Smooth muscle cell (in vitro differentiated cells): ENCODE results near the gene HEATR9. TPM values are rescaled to one million over a fixed set of nuclear protein-coding genes. Genes with fewer than 3 reads are reported as not detected.

ENCODE experiments used
- DNase-seq: peaks from one replicate; lab custom pipeline; 2025; ENCODE audit not compliant: unreplicated experiment; lab: John Stamatoyannopoulos, UW
- H2AFZ ChIP-seq: fragments of 200-600 bp; sonication (generic); 2 replicates; pipeline ENCODE4 v1.6.0; 2016; ENCODE audit warnings: antibody characterized with exemption, low read depth, mild to moderate bottlenecking
- H3F3A ChIP-seq: fragments of 200-600 bp; sonication (generic); 2 replicates; pipeline ENCODE4 v1.6.0; 2017; ENCODE audit warnings: antibody characterized with exemption, low read depth
- H3K27ac ChIP-seq: fragments of 200-600 bp; sonication (generic); 2 replicates; pipeline ENCODE4 v1.5.1; 2016; ENCODE audit warnings: low read depth, mild to moderate bottlenecking
- H3K27me3 ChIP-seq: fragments of 200-600 bp; sonication (generic); 2 replicates; pipeline ENCODE4 v1.6.1; 2016; ENCODE audit warnings: low read depth, mild to moderate bottlenecking
- H3K36me3 ChIP-seq: fragments of 200-600 bp; sonication (generic); 2 replicates; pipeline ENCODE4 v1.5.1; 2016; ENCODE audit warnings: low read depth
- H3K4me1 ChIP-seq: fragments of 200-600 bp; sonication (generic); 2 replicates; pipeline ENCODE4 v1.5.1; 2016; ENCODE audit warnings: low read depth
- H3K4me2 ChIP-seq: fragments of 200-600 bp; sonication (generic); 2 replicates; pipeline ENCODE4 v1.6.0; 2016; ENCODE audit warnings: mild to moderate bottlenecking
- H3K4me3 ChIP-seq: fragments of 200-600 bp; sonication (generic); 2 replicates; pipeline ENCODE4 v1.5.1; 2016; ENCODE audit warnings: mild to moderate bottlenecking
- H3K79me2 ChIP-seq: fragments of 200-600 bp; sonication (generic); 2 replicates; pipeline ENCODE4 v1.6.0; 2016; ENCODE audit warnings: low read depth, mild to moderate bottlenecking
- H3K9ac ChIP-seq: fragments of 200-600 bp; sonication (generic); 2 replicates; pipeline ENCODE4 v1.6.0; 2016; ENCODE audit warnings: low read depth
- H3K9me3 ChIP-seq: fragments of 200-600 bp; sonication (generic); replicated peaks from 2 replicates; pipeline ENCODE4 v1.5.1; 2016; ENCODE audit warnings: low read depth
- H4K20me1 ChIP-seq: fragments of 200-600 bp; sonication (generic); 2 replicates; pipeline ENCODE4 v1.6.0; 2016; ENCODE audit warnings: low read depth
- WGBS: methylation state at CpG from one replicate; pipeline ENCODE4 v1.1.7; 2016; ENCODE audit warnings: low lambda C conversion rate; 5-methylcytosine and 5-hydroxymethylcytosine counted together
- polyA plus RNA-seq: library from polyadenylated mRNA; unstranded; fragments of >200 nt; fragmentation: Nextera tagmentation; extraction: Ambion mirVana; gene quantifications from 2 replicates; pipeline ENCODE4 v1.2.1, GENCODE V29; 2016
- total RNA-seq: library from RNA; depleted of rRNA; stranded (reverse); fragments of >200 nt; gene quantifications from 2 replicates; pipeline ENCODE4 v1.2.3, GENCODE V29; 2014
- TF ChIP-seq, protein P1 (sequence below): fragments of 200-600 bp; sonication (generic); IDR thresholded peaks from 2 replicates; pipeline ENCODE4 v1.5.1; 2017; ENCODE audit warnings: borderline replicate concordance, mild to moderate bottlenecking, antibody characterized with exemption; ENCODE audit not compliant: insufficient read depth, poor library complexity, severe bottlenecking

Gene HEATR9, protein sequence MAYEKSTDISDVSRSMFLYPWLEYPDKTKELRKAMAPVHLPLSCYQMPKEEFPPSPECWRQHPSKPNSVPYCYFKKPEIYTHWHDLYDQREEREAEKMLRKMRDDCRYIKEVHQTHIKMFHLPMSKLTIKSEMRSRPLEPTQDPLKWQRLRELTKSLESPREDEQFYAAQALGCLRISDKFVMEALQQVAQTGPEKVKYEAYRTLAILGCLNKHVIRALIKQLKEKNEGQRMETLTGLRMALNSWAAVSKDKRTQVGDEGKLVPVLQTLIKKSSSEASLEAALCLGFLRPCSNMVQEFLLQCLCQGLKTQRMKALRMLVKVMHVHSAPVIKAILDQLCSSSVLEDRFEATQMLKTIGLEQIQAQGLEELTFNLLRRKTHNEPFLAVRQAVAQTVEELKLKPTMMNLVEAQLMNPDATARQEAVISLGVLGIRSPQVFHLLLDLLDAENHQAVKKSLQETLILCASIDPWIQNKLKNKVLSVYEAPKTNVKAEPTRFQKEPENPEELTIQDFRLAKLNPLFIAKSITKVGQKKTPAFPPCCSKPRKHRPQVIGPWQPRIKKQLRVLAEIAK
- total RNA-seq (not detected in 2 replicates), polyA plus RNA-seq (not detected in 2 replicates)

DNA sequence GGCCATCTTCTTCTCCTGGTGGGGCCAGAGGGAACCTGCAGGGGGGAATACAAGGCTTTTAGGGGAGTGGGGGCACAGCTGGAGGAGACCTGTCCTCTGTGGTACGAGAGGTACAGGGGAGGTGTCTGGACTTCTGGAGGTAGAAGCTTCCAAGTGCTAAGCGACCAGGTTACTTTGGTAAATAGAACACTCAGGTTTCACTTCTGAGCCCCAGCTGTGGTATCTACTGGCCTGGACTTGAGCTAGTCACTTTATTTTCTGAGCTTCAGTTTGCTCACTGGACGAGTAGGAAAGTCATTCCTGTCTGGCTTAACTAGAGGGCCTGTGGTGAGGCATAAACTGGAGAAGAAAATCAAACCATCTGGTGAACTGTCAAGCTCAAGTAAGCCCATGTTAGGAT, at the start of gene HEATR9:
Gene HEATR9 (minus strand): TSS at position 155 of the 400 bp plus-strand sequence. CDS start 149 bp downstream, at position 6.
- 88% methylated on average over 3 of the region's 3 CpGs for WGBS
- Histone ChIP-seq H3K79me2 (no peaks in the 10 kb centered on the region), H3F3A (no peaks in the 10 kb centered on the region), H3K9ac (no peak within 1 kb of the TSS), H3K4me1 (no peaks in the 10 kb centered on the region), H3K36me3 (no peaks in the 10 kb centered on the region), H3K4me2 (no peak within 1 kb of the TSS), H4K20me1 (no peaks in the 10 kb centered on the region), H3K27ac (no peak within 1 kb of the TSS), H2AFZ (no peak within 1 kb of the TSS), H3K9me3 (no peaks in the 10 kb centered on the region), H3K4me3 (no peak within 1 kb of the TSS), H3K27me3 (no peaks in the 10 kb centered on the region)
- TF ChIP-seq, protein P1, sequence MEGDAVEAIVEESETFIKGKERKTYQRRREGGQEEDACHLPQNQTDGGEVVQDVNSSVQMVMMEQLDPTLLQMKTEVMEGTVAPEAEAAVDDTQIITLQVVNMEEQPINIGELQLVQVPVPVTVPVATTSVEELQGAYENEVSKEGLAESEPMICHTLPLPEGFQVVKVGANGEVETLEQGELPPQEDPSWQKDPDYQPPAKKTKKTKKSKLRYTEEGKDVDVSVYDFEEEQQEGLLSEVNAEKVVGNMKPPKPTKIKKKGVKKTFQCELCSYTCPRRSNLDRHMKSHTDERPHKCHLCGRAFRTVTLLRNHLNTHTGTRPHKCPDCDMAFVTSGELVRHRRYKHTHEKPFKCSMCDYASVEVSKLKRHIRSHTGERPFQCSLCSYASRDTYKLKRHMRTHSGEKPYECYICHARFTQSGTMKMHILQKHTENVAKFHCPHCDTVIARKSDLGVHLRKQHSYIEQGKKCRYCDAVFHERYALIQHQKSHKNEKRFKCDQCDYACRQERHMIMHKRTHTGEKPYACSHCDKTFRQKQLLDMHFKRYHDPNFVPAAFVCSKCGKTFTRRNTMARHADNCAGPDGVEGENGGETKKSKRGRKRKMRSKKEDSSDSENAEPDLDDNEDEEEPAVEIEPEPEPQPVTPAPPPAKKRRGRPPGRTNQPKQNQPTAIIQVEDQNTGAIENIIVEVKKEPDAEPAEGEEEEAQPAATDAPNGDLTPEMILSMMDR: no peak
- no peak for DNase-seq

DNA sequence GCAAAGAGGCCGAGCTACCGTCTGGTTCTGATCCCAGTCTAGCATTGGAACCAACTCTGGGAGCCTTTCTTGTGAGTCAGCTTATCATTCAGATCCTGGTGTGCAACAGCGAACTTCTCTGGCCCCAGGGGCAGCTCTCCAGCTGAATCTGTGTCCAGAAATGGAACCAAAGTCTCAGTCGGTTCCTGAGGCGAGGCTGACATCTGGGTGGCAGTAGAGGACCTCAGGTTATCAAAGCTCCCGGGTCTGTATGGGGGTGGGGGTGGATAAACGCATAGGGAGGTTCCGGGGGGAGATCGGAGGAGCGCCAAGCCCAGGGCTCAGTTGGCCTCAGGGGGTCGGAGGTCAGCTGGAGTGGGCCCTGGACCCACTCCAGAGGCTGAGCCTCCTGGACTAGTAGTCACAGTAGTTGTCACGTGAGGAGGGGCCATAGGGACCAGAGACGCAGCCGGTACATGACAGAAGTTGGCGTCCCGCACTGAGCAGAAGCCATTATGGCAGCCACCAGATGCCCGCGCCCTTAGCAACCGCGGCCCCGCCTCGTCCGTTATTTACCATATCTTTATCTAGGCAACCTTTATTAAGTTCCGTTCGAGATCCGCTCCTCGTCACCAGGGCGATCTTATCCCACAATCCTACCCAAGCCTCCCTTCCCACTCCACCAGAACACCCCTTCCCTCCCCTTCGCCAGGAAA, 49.0 kb upstream of the HEATR9 start:
- no peaks in the 10 kb centered on the region for H4K20me1 ChIP-seq
- no peaks in the 10 kb centered on the region for H3K36me3 ChIP-seq
- WGBS: 97% methylated on average over 29 of the region's 29 CpGs
- H3K27ac ChIP-seq: no peak overlapping the region
- no peak overlapping the region for H3K4me3 ChIP-seq
- no peaks in the 10 kb centered on the region for H3K9me3 ChIP-seq
- no peak overlapping the region for H2AFZ ChIP-seq
- DNase-seq: no peak
- no peaks in the 10 kb centered on the region for H3K4me1 ChIP-seq
- TF ChIP-seq, protein P1: no peak
- no peak overlapping the region for H3K4me2 ChIP-seq
- no peaks in the 10 kb centered on the region for H3K27me3 ChIP-seq
- no peaks in the 10 kb centered on the region for H3K79me2 ChIP-seq
- no peaks in the 10 kb centered on the region for H3F3A ChIP-seq
- no peak overlapping the region for H3K9ac ChIP-seq

DNA sequence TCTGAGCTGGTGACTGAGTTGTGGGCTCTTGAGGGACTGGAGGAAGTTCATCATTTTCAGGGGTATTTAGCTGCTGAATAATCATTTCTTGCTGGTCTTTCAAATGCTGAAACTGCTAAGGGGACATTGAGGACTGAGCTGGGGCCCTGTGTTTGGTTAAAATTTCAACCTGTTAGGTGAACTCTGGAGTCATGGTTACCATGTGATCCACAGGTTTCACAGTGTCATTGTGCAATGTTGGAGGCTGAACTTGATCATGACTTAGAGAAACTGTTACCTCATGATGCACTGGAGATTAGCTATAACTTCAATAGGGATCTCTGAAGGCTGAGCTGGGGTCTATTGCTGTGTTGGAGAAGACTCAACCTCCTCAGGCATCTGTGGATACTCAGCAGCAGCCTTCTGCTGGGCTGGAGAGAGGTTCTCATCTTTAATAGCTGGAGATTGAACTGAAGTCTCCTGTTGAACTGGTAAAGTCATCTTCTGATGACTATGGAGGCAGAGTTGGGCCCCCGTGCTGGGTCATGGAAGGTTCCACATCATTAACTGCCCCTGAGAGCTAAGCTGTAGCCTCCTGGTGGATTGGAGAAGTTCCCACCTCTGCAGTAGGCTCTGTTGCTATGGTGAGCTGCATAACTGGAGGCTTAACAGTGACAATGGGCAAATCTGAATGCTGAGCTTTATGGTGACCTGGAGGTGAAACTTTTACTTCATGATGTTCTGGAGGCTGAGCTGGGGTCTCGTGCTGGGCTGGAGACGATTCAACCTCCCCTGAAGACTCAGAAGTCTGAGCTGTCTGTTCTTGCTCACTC, 46.7 kb upstream of the HEATR9 start:
- H3K4me1 ChIP-seq: no peaks in the 10 kb centered on the region
- no peak for DNase-seq
- H3K79me2 ChIP-seq: no peaks in the 10 kb centered on the region
- no peak overlapping the region for H2AFZ ChIP-seq
- no peaks in the 10 kb centered on the region for H3K9me3 ChIP-seq
- H3F3A ChIP-seq: no peaks in the 10 kb centered on the region
- H3K36me3 ChIP-seq: no peaks in the 10 kb centered on the region
- TF ChIP-seq, protein P1: no peak
- no peak overlapping the region for H3K9ac ChIP-seq
- H3K27me3 ChIP-seq: no peaks in the 10 kb centered on the region
- no peak overlapping the region for H3K4me2 ChIP-seq
- H3K27ac ChIP-seq: no peak overlapping the region
- WGBS: 83% methylated on average over 3 of the region's 3 CpGs
- no peak overlapping the region for H3K4me3 ChIP-seq
- H4K20me1 ChIP-seq: no peaks in the 10 kb centered on the region
